OCI-LY3 (cell line): ENCODE data around the gene PTCRA.
"Not testable (repeated sequence)": the region's sequence is repeated elsewhere in the genome, so short reads cannot be mapped to it uniquely, and the experiment has no call there.

Experiments used
- CTCF ChIP-seq: fragments of 200-600, 300-600 bp; sonication (generic); IDR thresholded peaks from 2 replicates; pipeline ENCODE4 v1.5.1; 2014; ENCODE audit warnings: antibody characterized with exemption, low read length, low read depth
- EZH2phosphoT487 ChIP-seq: fragments of 200-600 bp; shearing (Covaris generic); IDR thresholded peaks from 2 replicates; pipeline ENCODE4 v1.6.1; 2018; ENCODE audit warnings: antibody characterized with exemption, mixed run types, low read depth

- not testable (repeated sequence) for TF ChIP-seq CTCF, EZH2phosphoT487
Observed at GRCh38 chr6:42894041-42894828, 21.6 kb upstream of the PTCRA start.
